Measurements from ENCODE around the gene IFIT5. TPM values are rescaled to one million over a fixed set of nuclear protein-coding genes. Genes with fewer than 3 reads are reported as not detected.

IFIT5 gene
- polyA plus RNA-seq, 4 donors = 4.5 to 12.9 (median 7.9) TPM

Other genes with a start within 250 kb of the IFIT5 start
- 1 to 10 TPM in 3 of 4 donors, not detected in 1; 1.4 to 3.5 (median 2.3) TPM for gene CH25H, start 207.3 kb upstream of the IFIT5 start, polyA plus RNA-seq
- gene LIPA, start 162.8 kb upstream of the IFIT5 start, polyA plus RNA-seq = 100 to 1,000 TPM in 2 of 4 donors, 10 to 100 TPM in 2; 68.1 to 227 (median 99.4) TPM
- gene IFIT2, start 112.5 kb upstream of the IFIT5 start, polyA plus RNA-seq = 1 to 10 TPM; 2.3 to 4.9 (median 4.5) TPM
- 10 to 100 TPM; 16.2 to 19.5 (median 16.9) TPM for gene IFIT3, start 86.6 kb upstream of the IFIT5 start, polyA plus RNA-seq
- gene IFIT1B, start 36.5 kb upstream of the IFIT5 start, polyA plus RNA-seq = under 1 TPM in 1 of 4 donors, not detected in 3; 0.04 TPM
- 1 to 10 TPM; 1.4 to 7.5 (median 3.1) TPM for gene IFIT1, start 21.9 kb upstream of the IFIT5 start, polyA plus RNA-seq
- gene SLC16A12, start 121.0 kb downstream of the IFIT5 start, polyA plus RNA-seq = under 1 TPM in 2 of 4 donors, not detected in 2; 0.21 to 0.89 TPM
- gene PANK1, start 230.7 kb downstream of the IFIT5 start, polyA plus RNA-seq = 10 to 100 TPM; 13.1 to 27.7 (median 21.4) TPM

Measured in small intestine (tissue), 4 donors.